ENCODE data around the gene TEX35.

DNA sequence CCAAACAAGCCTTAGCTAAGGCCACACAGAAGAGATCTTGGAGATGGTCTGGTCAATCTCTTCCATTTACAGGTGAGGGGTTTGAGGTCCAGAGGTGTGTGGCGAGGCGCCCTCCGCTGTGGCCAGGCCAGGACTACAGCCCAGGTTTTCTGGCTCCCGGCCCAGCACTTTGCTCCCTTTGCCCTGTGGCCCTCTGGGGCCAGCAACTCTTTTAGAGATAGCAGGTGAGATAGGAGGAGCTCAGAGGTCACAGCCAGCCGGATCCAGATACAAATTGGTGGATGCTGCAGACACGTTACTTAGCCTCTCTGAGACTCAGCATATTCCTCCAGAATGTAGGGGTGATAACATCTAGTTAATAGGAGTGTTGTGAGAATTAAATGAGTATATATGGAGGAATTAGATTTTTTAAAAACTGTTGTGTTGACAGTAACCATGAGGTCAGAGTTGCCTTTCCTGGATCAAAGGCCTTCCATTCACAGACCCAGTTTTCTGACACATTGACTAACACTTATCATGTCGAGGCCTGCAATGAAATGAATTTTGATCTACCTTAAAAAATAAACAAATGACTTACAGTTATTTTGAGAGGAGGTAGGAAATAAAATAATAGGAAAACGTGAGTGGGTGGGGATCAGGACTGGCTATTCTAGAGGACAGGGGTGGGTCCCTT is 16.6 kb downstream of the TEX35 start:
- TF ChIP-seq, protein P1, sequence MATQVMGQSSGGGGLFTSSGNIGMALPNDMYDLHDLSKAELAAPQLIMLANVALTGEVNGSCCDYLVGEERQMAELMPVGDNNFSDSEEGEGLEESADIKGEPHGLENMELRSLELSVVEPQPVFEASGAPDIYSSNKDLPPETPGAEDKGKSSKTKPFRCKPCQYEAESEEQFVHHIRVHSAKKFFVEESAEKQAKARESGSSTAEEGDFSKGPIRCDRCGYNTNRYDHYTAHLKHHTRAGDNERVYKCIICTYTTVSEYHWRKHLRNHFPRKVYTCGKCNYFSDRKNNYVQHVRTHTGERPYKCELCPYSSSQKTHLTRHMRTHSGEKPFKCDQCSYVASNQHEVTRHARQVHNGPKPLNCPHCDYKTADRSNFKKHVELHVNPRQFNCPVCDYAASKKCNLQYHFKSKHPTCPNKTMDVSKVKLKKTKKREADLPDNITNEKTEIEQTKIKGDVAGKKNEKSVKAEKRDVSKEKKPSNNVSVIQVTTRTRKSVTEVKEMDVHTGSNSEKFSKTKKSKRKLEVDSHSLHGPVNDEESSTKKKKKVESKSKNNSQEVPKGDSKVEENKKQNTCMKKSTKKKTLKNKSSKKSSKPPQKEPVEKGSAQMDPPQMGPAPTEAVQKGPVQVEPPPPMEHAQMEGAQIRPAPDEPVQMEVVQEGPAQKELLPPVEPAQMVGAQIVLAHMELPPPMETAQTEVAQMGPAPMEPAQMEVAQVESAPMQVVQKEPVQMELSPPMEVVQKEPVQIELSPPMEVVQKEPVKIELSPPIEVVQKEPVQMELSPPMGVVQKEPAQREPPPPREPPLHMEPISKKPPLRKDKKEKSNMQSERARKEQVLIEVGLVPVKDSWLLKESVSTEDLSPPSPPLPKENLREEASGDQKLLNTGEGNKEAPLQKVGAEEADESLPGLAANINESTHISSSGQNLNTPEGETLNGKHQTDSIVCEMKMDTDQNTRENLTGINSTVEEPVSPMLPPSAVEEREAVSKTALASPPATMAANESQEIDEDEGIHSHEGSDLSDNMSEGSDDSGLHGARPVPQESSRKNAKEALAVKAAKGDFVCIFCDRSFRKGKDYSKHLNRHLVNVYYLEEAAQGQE (IDR thresholded peaks at IDR 0.05; ENCODE audit: insufficient read depth in 1 of 2, low read depth in 2 of 2, low read length in 2 of 2) = no peak
- TF ChIP-seq SIN3A (IDR thresholded peaks at IDR 0.05; ENCODE audit: borderline replicate concordance, insufficient read depth, low read length) = no peak
